Measurements from ENCODE around the gene LPCAT1. TPM values are rescaled to one million over a fixed set of nuclear protein-coding genes. Genes with fewer than 3 reads are reported as not detected.

LPCAT1 gene
- total and polyA plus RNA-seq, 2 experiments from 2014 or later: 44.1 to 56.0 TPM

GRCh38 chr5:1436681-1437080, 87.1 kb downstream of the LPCAT1 start:
- no peak for DNase-seq (ENCODE audit: low spot score)
- Histone ChIP-seq H4K20me1 (ENCODE audit: insufficient read depth, poor library complexity, severe bottlenecking) (no peaks in the 10 kb centered on the region), H3K79me2 (no peaks in the 10 kb centered on the region), H3K4me1 (ENCODE audit: insufficient read depth) (no peaks in the 10 kb centered on the region), H3K9me3 (ENCODE audit: low read depth) (no peaks in the 10 kb centered on the region), H3K27me3 (peaks cover 3% of the 10 kb centered on the region), H3K9me2 (replicated peaks; ENCODE audit: insufficient read depth) (no peaks in the 10 kb centered on the region), H3K4me2 (no peak overlapping the region), H3K4me3 (no peak overlapping the region), H2AFZ (no peak overlapping the region), H3K27ac (no peak overlapping the region), H3K36me3 (replicated peaks; ENCODE audit: insufficient read depth, low read depth) (no peaks in the 10 kb centered on the region)
- TF ChIP-seq EZH2phosphoT487 (IDR thresholded peaks at IDR 0.05; ENCODE audit: low read depth, severe bottlenecking, unreplicated experiment) (no peak), EZH2 (IDR thresholded peaks at IDR 0.05; ENCODE audit: borderline replicate concordance) (no peak), CTCF (IDR thresholded peaks at IDR 0.05; ENCODE audit: poor library complexity) (no peak)
- 91% methylated on average over 16 of the region's 16 CpGs for WGBS (ENCODE audit: low lambda C conversion rate, missing lambda C conversion rate)

GRCh38 chr5:1436036-1436435, 87.7 kb downstream of the LPCAT1 start:
- no peaks in the 10 kb centered on the region for H3K4me1 ChIP-seq (ENCODE audit: insufficient read depth)
- TF ChIP-seq EZH2phosphoT487 (IDR thresholded peaks at IDR 0.05; ENCODE audit: low read depth, severe bottlenecking, unreplicated experiment) (no peak), EZH2 (IDR thresholded peaks at IDR 0.05; ENCODE audit: borderline replicate concordance) (no peak), CTCF (IDR thresholded peaks at IDR 0.05; ENCODE audit: poor library complexity) (no peak)
- no peaks in the 10 kb centered on the region for H3K36me3 ChIP-seq (replicated peaks; ENCODE audit: insufficient read depth, low read depth)
- no peaks in the 10 kb centered on the region for H4K20me1 ChIP-seq (ENCODE audit: insufficient read depth, poor library complexity, severe bottlenecking)
- 87% methylated on average over 10 of the region's 10 CpGs for WGBS (ENCODE audit: low lambda C conversion rate, missing lambda C conversion rate)
- peaks cover 3% of the 10 kb centered on the region for H3K27me3 ChIP-seq
- no peak overlapping the region for H3K4me3 ChIP-seq
- no peaks in the 10 kb centered on the region for H3K79me2 ChIP-seq
- H3K9me2 ChIP-seq (replicated peaks; ENCODE audit: insufficient read depth): no peaks in the 10 kb centered on the region
- no peak overlapping the region for H2AFZ ChIP-seq
- no peak overlapping the region for H3K4me2 ChIP-seq
- no peak for DNase-seq (ENCODE audit: low spot score)
- no peaks in the 10 kb centered on the region for H3K9me3 ChIP-seq (ENCODE audit: low read depth)
- H3K27ac ChIP-seq: no peak overlapping the region

GRCh38 chr5:1435369-1435768, 88.4 kb downstream of the LPCAT1 start:
- no peaks in the 10 kb centered on the region for H4K20me1 ChIP-seq (ENCODE audit: insufficient read depth, poor library complexity, severe bottlenecking)
- no peak overlapping the region for H2AFZ ChIP-seq
- H3K9me3 ChIP-seq (ENCODE audit: low read depth): no peaks in the 10 kb centered on the region
- H3K4me2 ChIP-seq: no peak overlapping the region
- H3K36me3 ChIP-seq (replicated peaks; ENCODE audit: insufficient read depth, low read depth): no peaks in the 10 kb centered on the region
- H3K79me2 ChIP-seq: no peaks in the 10 kb centered on the region
- H3K4me3 ChIP-seq: no peak overlapping the region
- 96% methylated on average over 2 of the region's 2 CpGs for WGBS (ENCODE audit: low lambda C conversion rate, missing lambda C conversion rate)
- H3K27ac ChIP-seq: no peak overlapping the region
- no peak for DNase-seq (ENCODE audit: low spot score)
- H3K27me3 ChIP-seq: no peaks in the 10 kb centered on the region
- no peaks in the 10 kb centered on the region for H3K4me1 ChIP-seq (ENCODE audit: insufficient read depth)
- no peaks in the 10 kb centered on the region for H3K9me2 ChIP-seq (replicated peaks; ENCODE audit: insufficient read depth)
- TF ChIP-seq EZH2 (IDR thresholded peaks at IDR 0.05; ENCODE audit: borderline replicate concordance): no peak
- TF ChIP-seq EZH2phosphoT487 (IDR thresholded peaks at IDR 0.05; ENCODE audit: low read depth, severe bottlenecking, unreplicated experiment): no peak
- TF ChIP-seq CTCF (IDR thresholded peaks at IDR 0.05; ENCODE audit: poor library complexity): no peak

GRCh38 chr5:1432296-1432695, 91.5 kb downstream of the LPCAT1 start:
- WGBS (ENCODE audit: low lambda C conversion rate, missing lambda C conversion rate): 94% methylated on average over 15 of the region's 15 CpGs
- no peaks in the 10 kb centered on the region for H3K9me2 ChIP-seq (replicated peaks; ENCODE audit: insufficient read depth)

More at GRCh38 chr5:1432296-1432695, 91.5 kb downstream of the LPCAT1 start:
- Histone ChIP-seq H3K27ac (no peak overlapping the region), H3K36me3 (replicated peaks; ENCODE audit: insufficient read depth, low read depth) (no peaks in the 10 kb centered on the region), H3K27me3 (no peaks in the 10 kb centered on the region), H2AFZ (no peak overlapping the region), H4K20me1 (ENCODE audit: insufficient read depth, poor library complexity, severe bottlenecking) (no peaks in the 10 kb centered on the region), H3K4me1 (ENCODE audit: insufficient read depth) (no peaks in the 10 kb centered on the region), H3K79me2 (no peaks in the 10 kb centered on the region), H3K9me3 (ENCODE audit: low read depth) (peaks cover 8% of the 10 kb centered on the region), H3K4me3 (no peak overlapping the region), H3K4me2 (no peak overlapping the region)
- DNase-seq (ENCODE audit: low spot score): no peak
- no peak for TF ChIP-seq EZH2 (IDR thresholded peaks at IDR 0.05; ENCODE audit: borderline replicate concordance)
- no peak for TF ChIP-seq EZH2phosphoT487 (IDR thresholded peaks at IDR 0.05; ENCODE audit: low read depth, severe bottlenecking, unreplicated experiment)
- no peak for TF ChIP-seq CTCF (IDR thresholded peaks at IDR 0.05; ENCODE audit: poor library complexity)
